DND-41 (cell line): ENCODE measurements around the gene RUFY2.

Experiments used
- CTCF ChIP-seq: IDR thresholded peaks from 2 replicates; pipeline ENCODE4 v1.5.1; 2012; ENCODE audit warnings: borderline replicate concordance, low read length, moderate library complexity, mild to moderate bottlenecking; ENCODE audit not compliant: poor library complexity, severe bottlenecking; ENCODE audit errors: extremely low read depth
- EZH2 ChIP-seq: IDR thresholded peaks from 3 replicates; pipeline ENCODE4 v1.6.1; 2012; ENCODE audit warnings: borderline replicate concordance, low read depth, mild to moderate bottlenecking, moderate library complexity, low read length, inconsistent platforms; ENCODE audit not compliant: severe bottlenecking

GRCh38 chr10:68318331-68319059 lies 88.6 kb downstream of the RUFY2 start:
- TF ChIP-seq CTCF (no peak), EZH2 (no peak)
